GM19467 (cell line): ENCODE data around the gene DAAM1.

Experiments
- ATAC-seq: cut with Tn5 transposase; IDR thresholded peaks from one replicate; pipeline ENCODE4 v1.9.1; 2021; ENCODE audit warnings: mild to moderate bottlenecking, moderate library complexity; ENCODE audit not compliant: unreplicated experiment

DAAM1 gene

DNA sequence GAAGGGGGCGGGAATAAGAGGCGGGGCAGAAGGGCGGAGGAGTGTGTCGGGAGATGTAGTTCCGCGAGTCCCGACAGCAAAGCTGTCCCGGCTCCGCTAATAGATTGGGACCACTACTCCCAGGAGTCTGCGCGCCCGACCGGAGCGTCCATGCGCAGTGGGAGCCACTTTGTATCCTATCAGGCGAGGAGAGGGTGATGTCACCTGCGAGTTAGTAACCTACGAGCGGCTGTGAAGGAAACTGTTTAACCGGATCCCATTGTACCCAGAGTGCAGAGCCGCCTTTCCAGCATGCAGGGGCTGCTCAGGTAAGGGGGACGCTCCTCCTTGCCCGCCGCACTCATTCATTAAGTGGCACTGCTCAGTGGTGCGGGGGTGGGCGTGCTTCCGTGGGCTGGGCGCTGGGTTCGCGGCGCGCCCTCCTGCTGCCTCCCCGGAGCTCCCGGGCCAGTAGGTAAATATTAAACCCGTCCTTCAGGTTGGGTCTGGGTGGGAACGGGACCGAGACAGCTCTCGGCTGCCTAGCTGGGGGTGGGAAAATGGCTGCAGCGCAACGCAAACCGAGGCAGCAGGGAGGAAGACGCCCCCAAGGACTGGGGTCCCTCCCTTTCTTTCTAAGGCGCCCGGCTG is at the start of gene DAAM1:
DAAM1 (plus strand) TSS at position 207 of the 630 bp plus-strand sequence. CDS start 74,811 bp downstream, outside the sequence.
- ATAC-seq, result peak; percentile 88

DNA sequence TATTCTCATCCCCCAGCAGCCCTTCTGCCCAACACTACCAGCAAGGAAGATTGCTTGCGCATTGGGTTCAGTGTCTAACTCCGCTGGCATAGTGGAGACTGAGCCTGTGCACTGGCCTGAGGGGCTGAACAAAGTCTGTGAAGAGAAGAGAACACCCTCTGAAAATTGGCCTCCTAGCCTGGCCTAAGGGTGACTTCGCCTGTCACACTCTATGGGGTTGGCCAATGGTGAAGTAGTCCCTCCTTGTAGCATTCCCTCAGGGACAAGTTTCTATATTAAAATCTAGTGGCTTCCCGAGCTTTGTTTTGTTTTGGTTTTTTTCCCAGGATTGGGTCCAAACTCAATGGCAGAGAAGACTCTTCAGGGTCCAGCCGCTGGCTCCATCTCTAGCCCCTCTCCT is 49.1 kb upstream of the DAAM1 start:
- ATAC-seq, result no peak

DNA sequence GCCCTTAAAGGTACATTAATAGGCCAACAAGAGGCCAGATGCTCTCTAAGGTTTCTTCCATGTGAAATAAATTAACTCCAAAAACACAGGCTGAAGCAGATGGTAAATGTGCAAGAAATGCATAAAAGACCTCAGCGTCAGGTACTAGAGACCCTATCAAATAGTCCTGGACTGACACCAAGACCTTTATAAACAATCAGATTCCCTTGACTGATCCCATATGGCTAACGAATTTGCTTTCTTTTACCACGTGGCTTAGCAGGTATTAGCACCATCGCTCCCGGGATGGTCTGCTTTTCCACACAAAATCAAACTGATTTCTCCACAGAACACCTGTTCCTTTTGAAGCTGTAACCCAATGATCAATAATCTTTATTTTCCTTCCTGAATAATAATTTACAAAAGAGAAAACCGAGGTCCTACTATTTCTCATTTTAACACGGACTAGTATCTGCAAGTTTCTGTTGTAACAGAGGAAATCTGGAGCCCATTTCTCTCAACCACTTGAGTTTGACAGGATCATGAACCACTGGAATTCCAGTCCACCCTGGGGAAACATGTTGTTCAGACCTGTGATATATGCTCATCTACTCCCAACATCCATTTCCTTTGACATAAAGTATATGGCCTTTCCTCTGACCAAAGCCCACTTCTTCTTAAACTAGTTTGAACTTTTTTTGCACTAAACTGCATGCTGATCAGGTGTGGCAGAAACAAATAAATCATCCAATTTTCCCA is 48.2 kb upstream of the DAAM1 start:
- no peak for ATAC-seq

DNA sequence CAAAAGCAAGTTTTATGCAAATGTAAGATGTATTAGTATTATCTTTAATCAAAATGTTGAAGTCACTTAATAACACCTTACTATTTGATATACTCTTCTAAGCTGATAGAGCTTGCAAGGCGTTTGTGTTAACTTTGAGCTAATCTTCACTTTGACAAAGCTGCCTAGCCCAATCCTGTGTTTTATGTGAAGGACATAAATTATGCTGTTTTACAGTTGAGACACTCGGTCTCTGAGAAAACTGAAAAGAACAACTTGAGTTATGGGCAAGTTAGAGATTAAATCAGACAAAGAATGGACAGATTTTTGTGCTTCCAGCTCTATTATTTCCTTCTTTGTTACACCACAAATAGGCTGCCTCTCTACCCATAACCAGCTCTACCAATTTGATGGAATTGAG is 42.0 kb upstream of the DAAM1 start:
- no peak for ATAC-seq

DNA sequence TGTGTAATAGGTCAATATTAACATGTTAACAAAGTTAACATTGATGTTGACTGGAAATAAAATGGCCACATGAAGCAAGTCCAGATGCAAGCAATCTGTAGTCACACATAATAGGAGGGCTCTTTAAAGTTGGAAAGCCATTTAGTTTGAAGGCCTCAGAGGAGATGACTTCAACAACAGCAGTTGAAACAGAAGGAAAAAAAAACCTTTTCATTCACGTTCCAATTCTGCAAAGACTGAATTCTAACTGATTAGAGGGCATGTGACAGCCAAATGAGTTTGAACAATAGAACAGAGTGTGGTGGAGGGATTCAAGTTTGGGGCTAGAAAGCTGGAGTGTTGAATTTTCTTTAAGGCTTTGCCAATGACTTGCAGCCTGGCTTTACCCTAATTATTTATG is 41.5 kb upstream of the DAAM1 start:
- ATAC-seq, result no peak

DNA sequence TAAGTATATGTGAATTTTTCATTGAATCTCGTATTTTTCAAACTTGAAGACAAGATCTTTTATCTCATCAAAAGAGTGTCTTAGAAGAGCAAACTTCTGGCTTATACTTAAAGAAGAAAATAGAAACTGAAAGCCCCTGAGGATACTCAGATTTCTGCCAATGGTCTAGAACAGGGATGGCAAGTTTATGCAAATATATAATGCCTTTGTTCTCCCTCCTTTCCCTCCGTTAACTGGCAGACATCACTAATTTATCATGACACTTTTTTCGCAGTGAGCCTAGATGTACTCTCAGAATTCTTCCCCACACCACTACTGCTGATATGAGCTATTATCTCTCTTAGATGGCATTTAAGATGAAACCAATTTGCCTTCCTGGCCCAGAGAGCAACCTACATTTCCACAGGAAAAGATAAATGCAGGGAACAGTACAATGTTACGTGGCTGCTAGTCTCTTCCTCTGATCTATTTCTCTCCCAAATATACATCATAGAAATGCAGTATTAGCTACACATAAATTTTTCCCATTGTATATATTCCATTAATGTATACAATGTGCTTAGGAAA is 40.0 kb upstream of the DAAM1 start:
- ATAC-seq, result no peak

DNA sequence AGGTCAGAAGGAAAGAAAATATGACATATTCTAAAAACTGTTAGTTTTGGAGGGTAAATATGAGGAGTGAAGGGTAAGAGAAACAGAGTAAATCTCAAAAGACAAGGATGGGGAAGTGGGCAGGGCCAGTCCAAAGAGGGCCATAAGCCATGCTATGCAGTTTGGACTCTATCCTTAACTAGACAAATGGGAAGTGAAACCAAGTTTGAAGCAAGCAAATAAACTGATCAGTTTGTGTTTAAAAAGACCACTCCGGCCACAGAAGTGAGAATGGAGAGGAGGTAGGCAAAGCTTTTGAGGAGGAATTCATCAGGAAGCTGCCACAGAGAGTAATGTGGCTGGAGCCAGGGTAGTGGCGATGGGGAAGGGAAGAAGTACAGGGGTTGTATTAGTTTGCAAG is 37.5 kb upstream of the DAAM1 start:
- ATAC-seq, result peak; percentile 80

DNA sequence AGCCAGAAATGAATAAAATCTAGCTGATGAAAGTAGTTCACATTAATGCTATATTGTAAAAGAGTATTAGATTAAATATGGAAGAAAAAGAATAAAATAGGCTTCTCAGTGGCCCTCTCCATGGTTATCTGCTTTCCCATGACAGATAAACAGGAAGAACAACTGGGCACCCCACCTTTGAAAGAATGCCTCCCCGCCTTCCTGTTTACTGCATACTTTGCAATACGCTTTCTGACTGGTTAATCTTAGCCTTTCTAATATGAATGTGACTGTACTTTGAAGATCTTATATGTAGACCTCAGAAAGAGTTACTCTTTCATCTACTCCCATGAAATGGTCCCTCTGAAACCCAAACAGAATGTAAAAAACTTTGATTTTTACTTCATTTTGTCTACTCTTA is 34.1 kb upstream of the DAAM1 start:
- no peak for ATAC-seq

DNA sequence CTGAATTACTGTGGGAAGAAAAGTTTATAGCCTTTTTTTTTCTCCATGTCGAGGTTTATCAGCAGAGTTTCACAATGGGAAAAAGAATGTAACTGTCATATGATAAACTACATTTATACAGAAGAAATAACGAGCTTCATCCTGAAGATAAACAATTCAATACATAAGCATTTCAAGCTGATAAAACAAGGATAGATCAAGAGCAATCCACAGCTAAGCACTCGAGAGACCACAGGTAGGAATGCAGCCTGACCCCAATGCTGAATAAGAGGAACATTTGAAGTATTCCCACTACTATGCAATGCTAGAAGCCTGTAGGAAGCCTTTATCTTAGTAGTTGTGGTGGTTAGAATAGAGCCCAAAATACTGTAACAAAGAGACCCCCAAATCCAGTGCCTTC is 32.6 kb upstream of the DAAM1 start:
- ATAC-seq, result no peak

DNA sequence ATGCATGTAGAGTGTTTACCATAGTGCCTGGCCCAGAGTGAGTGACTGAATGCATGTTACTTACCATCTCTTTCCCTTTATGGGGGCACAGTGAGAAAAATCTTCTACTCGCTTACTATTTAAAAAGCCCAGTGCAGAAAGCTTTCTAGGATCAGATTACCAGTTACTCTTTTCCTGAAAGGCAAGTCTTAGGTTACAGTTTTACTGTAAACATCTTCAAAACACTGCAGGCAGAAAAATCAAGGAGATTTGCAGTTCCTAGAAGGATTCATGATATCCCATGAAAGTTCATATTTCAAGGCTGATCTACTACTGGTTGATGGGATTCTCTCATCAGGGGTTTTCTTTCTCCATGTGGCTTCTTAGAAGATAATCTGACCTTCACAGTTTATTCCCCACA is 29.3 kb upstream of the DAAM1 start:
- ATAC-seq, result no peak

DNA sequence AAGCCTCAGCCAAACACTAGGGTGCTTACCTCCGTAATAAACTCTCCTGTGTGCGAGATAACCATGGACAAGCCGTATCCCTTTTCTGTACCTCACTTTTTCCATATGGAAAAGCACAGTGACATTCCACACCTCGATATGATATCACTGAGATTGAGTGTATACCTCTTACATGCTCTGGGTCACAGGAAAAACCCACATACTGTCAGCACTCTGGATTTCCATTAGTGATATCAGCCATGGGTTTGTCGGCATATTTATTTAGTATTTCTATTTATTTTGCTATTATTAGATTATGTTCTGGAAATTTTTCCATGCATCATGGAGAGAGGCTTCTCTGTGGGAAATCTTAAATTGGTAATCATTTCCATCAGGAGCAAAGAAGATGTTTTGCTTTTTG is 28.0 kb upstream of the DAAM1 start:
- ATAC-seq, result no peak

DNA sequence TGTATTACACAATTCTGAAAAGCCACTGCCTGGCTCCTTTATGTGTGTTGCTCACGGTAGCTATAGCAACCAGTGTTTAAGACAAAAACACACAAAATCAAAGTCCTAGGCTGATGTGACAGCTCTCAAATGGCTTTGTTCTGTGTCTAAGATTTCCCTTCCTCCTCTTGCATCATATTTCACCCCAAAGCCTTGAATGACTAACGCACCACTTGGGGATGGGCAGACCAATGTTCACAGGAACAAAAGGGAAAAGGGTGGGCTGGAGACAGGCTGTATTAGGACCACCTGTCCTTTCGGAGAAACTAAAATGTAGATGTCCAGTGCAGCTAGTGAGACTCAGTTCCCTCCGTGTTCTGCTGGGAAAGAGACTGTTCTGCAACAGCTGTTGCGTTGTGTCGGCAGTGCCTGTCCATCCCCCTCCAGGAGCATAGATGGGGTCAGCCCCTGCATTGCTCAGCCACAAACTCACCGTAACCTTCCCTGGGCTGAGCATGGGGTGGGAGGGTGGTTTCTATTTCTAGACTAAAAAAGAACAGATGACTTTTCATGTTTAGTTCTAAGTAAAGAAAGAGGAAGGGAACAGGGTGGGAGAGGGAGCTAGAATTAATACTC is 26.8 kb upstream of the DAAM1 start:
- no peak for ATAC-seq

DNA sequence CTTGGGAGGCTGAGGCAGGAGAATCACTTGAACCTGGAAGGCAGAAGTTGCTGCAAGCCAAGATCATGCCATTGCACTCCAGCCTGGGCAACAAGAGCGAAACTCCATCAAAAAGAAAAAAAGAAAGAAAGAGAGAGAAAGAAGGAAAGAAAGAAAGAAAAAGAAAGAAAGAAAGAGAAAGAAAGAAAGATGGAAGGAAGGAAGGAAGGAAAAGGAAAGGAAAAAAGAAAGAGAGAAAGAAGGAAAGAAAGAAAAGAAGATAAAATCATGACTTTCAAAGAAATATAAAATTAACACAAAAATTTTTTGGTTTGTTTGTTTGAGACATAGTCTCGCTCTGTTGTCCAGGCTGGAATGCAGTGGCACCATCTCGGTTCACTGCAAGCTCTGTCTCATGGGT is 22.2 kb upstream of the DAAM1 start:
- ATAC-seq, result no peak

DNA sequence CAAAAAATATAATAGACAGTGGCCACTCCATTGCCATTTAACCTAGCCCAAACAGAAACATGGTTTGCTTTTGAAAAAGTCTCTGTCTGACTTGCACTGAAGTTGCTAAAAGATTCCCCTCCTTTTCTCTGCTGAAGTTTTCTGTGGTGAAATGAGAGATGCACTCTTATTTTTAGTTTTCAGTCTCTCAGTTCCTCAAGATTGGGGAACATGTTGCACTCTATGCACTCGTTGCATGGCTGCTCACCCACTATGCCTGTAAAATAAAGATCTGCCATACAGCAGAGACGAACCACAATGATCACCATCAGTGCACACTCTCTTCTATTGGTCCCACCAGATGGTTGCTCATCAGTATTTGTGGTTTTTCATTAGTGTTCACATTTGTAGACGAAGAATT is 13.1 kb upstream of the DAAM1 start:
- peak; percentile 98 for ATAC-seq

DNA sequence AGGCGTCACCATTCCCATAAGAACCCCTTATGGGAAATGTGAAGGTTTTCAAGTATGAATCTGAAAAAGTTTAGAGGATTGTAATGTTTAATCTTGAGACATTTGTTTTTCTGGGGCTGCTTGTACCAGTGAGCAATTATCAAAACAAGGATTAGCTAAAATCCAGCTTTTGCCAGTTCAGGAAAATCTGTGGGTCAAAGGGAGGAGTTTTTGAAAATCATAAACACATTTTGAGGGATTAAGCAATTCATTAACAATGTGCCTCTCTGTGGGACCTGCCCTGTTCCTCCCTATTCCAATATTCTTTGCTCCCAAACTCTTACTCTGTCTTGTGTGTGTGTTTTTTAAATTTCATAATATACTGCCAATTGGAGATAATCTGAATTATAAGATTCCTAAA is 11.7 kb upstream of the DAAM1 start:
- no peak for ATAC-seq

DNA sequence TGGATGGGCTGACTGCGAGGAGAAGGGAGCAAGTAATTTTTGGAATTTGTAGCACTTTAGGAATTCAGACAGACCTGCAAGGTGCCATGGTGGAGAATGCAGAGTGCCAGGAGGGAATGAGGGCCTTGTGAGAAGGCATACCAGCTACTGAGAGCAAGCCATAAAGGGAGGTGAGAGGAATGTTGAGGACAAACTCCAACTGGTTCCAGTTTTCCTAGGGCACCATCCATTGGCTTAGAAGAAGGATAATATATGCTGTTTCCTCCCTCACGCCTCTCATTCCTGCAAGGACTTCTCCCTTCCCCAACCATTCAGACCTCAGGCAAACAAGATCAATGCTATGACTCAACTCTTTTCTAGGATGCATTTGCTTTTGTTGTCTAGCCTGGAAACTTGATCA is 11.2 kb upstream of the DAAM1 start:
- ATAC-seq, result no peak

DNA sequence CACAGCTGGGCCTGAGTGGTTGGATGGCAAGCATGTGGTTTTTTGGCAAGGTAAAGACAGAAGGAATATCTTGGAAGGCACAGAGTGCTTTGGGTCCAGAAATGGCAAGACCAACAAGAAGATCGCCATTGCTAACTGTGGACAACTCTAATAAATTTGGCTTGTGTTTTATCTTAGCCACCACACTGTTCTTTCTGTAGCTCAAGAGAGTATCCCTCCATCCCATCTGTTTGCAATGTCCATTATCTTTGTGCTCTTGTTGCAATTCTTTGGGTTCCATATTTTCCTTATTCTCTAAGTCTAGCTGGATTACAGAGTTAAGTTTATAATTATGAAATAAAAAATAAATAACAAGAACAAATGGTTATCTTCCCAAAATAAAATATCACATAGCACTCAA is 6.7 kb upstream of the DAAM1 start:
- no peak for ATAC-seq

DNA sequence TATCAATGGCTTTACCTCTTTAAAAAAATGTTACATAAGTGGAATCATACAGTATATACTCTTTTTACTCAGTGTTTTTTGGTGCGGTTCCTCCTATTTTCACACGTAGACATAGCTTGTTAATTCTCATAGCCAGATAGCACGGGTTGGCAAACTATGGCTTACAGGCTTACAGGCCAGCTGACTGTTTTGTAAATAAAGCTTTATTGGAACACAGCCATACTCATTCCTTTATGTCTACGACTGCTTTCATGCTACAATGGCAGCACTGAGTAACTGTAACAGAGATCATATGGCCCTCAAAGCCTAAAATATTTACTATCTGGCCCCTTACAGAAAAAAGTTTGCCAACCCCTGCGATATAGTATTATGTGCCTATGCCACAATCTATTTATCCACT is 5.8 kb upstream of the DAAM1 start:
- ATAC-seq, result no peak

DNA sequence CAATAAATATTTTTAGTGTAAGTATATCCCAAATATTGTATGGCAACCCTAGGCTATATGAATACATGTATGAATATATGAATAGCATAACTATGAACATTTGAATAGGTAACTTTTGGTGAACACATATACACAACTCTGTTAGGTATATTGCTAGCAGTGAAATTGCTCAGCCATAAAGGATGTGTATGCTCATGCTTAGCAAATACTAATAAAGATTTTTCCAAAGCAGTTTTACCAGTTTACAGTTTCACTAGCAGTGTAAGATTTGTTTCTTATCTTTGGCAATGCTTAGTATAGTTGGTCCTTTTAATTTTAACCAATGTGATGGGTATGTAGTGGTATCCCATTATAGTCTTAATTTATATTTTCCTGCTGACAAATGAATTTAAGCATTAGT is 5.3 kb upstream of the DAAM1 start:
- no peak for ATAC-seq

DNA sequence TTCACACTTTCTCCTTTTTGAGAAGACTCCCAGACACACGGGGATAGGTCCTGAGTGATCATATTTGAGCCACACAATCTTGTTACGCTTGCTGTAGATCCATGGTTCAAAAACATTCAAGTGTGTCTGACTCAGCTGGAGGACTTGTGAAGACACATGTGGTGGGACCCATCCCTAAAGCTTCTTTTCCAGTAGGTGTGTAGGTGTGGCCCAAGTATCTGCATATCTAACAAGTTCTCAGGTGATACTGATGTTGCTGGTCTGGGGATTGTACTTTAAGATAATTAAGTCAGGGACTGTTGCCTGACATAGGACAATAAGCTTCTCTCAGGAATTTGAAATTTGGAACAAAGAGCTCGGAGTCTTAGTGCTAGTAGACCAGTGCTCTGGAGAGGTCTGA is 4.1 kb upstream of the DAAM1 start:
- ATAC-seq, result no peak

DNA sequence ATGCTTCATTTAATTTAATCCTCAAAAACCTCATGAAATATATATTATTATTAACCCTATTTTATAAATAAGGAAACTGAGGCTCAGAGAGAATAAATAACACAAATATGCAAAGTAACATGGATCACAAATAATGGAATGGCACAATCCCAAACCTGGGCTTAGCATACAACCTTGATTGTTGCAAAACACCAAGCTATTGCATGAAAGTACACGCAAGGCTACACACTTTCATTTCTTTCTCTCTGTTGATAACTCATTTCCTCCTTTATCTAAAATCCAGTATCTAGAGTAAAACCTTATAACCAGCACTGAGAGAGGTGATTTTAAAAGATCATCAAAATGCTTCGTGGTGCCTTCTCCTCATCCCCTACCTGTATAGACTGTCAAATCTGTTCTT is 2.8 kb upstream of the DAAM1 start:
- no peak for ATAC-seq

DNA sequence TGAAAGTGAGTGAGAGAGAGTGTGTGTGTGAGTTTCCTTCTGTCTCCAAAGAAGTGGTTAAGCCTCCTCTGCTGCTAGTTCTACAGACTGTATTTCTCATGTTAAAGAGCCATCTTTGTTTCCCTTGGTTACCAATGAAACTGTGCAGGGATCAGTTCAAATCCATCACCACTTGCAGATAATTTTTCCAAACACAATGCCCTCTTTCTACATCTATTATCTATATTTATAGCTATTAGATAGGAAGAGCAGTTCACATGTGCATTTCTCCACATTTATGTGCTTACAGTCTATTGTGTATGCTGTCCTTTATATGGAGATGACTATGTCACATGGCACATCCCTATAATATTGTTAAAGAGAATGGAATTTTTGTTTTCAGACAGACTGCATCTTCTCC is 2.2 kb upstream of the DAAM1 start:
- no peak for ATAC-seq
